Pancreas (tissue), 10 donors: Measurements from ENCODE around the gene MED28. TPM values are rescaled to one million over a fixed set of nuclear protein-coding genes. Genes with fewer than 3 reads are reported as not detected.
"Not testable (repeated sequence)": the region's sequence is repeated elsewhere in the genome, so short reads cannot be mapped to it uniquely, and the experiment has no call there.

Source experiments
- ATAC-seq, 4 donors: fragments of 200-7000 bp; cut with Tn5 transposase; one replicate each; pipeline versions ENCODE4 v1.8.0 to v1.9.1; 2020; ENCODE audit warnings: mild to moderate bottlenecking in 4 of 4, moderate library complexity in 4 of 4
- DNase-seq, 6 donors: peaks; one replicate each; pipeline ENCODE4 v3.0.0-alpha.2; 2020
- FAIRE-seq: peaks from 2 replicates; lab custom pipeline; 2012; peaks lifted over from hg19 to GRCh38; lab: Jason Lieb, UNC
- H3K27ac ChIP-seq, 4 donors: fragments of 200-600 bp; sonication (generic); 1 replicate in 3 of 4; 2 replicates in 1 of 4; pipeline versions ENCODE4 v1.5.0 to v1.8.0; 2020
- H3K27me3 ChIP-seq, 4 donors: fragments of 200-600 bp; one replicate each; pipeline ENCODE4 v1.8.0; 2021
- H3K36me3 ChIP-seq, 3 donors: fragments of 200-600 bp; sonication (generic) in 1 of 3; one replicate each; pipeline versions ENCODE4 v1.5.0 to v1.8.0; 2020 to 2021
- H3K4me1 ChIP-seq, 3 donors: fragments of 200-600 bp; one replicate each; pipeline ENCODE4 v1.8.0; 2021
- H3K4me3 ChIP-seq, 4 donors: fragments of 200-600 bp; sonication (generic) in 2 of 4; one replicate each; pipeline versions ENCODE4 v1.5.0 to v1.8.0; 2020 to 2021
- H3K9me3 ChIP-seq, 4 donors: fragments of 200-600 bp; one replicate each; pipeline ENCODE4 v1.8.0; 2021
- CTCF ChIP-seq, 4 donors: fragments of 200-600 bp; sonication (generic) in 3 of 4; IDR thresholded peaks; one replicate each; pipeline versions ENCODE4 v1.5.0 to v1.8.0; 2021; ENCODE audit warnings: antibody characterized with exemption in 4 of 4
- WGBS, 2 donors: extraction: QIAGEN DNeasy Blood & Tissue Kit; methylation state at CpG; one replicate each; pipeline ENCODE4 v1.1.7; 2013; 5-methylcytosine and 5-hydroxymethylcytosine counted together
- intact Hi-C, 3 donors: fragments of 100-400 bp; cut with DNase I; formaldehyde crosslinking; loops; one replicate each; pipeline versions ENCODE4 v1.11.1 to v1.14.2; 2022
- polyA plus RNA-seq, 2 donors: library from polyadenylated mRNA; stranded (reverse); fragments of 200-250 nt; gene quantifications; one replicate each; pipeline ENCODE4 v1.2.3, GENCODE V29; 2013
- total RNA-seq, 6 donors: library from RNA; stranded (reverse); fragmentation: NEBNext Ultra II Directional in 4 of 6; extraction: Animal tissue kit (Norgen Biotek cat#: 25700) in 4 of 6; gene quantifications; one replicate each; pipeline versions ENCODE4 v1.2.1 to v1.2.4, GENCODE V29; 2021 to 2023
- donor health status: healthy with polysubstance abuse.
- donor health status: DM: no; HTN: no; CAD: no; lungs with moderate emphysema.
- donor health status: DM: no; HTN: no; CAD: no.
- donor health status: control.
- donor health status: control.
- donor health status: Bipolar disorder and iron deficiency.
- donor health status: DM: yes; HTN: yes; CAD: no.
- donor health status: DM: no; HTN: no; CAD: no.
- donor health status: DM: no; HTN: no; CAD: no.
- donor health status: DM: yes; HTN: yes; CAD: no.

The MED28 gene
- total and polyA plus RNA-seq, 8 donors, result 5.1 to 28.5 (median 12.4) TPM

- Histone ChIP-seq H3K4me1 (no peaks in the 10 kb centered on the region), H3K27me3 (no peaks in the 10 kb centered on the region), H3K4me3 (no peak overlapping the region), H3K36me3 (no peaks in the 10 kb centered on the region), H3K27ac (no peak overlapping the region), H3K9me3 (no peaks in the 10 kb centered on the region)
- WGBS, 2 donors, result 50 to 59% methylated on average over 9 of the region's 9 CpGs
- intact Hi-C loops, result no loop called here
- DNase-seq (no peak), FAIRE-seq (no peak), ATAC-seq (no peak)
- no peak for TF ChIP-seq CTCF (IDR thresholded peaks at IDR 0.05)
Measured at GRCh38 chr4:17657849-17658248, 43.4 kb downstream of the MED28 start.

GRCh38 chr4:17659196-17659595 lies 44.8 kb downstream of the MED28 start:
- H3K4me1 ChIP-seq, H3K27me3 ChIP-seq, H3K4me3 ChIP-seq, ATAC-seq, H3K36me3 ChIP-seq, FAIRE-seq, H3K9me3 ChIP-seq, intact Hi-C loops, DNase-seq, H3K27ac ChIP-seq: not testable (repeated sequence)
- WGBS, 2 donors, result 91% methylated on average over 8 of the region's 8 CpGs

- no peaks in the 10 kb centered on the region for H3K36me3 ChIP-seq
- no peak for TF ChIP-seq CTCF (IDR thresholded peaks at IDR 0.05)
- no peak overlapping the region for H3K4me3 ChIP-seq
- FAIRE-seq (no peak), DNase-seq (no peak), ATAC-seq (no peak)
- H3K9me3 ChIP-seq, result no peaks in the 10 kb centered on the region
- no peaks in the 10 kb centered on the region for H3K27me3 ChIP-seq
- no peak overlapping the region for H3K27ac ChIP-seq
- 77 to 89% methylated on average over 3 of the region's 3 CpGs for WGBS, 2 donors
- peaks cover 0 to 4% (median 0%) of the 10 kb centered on the region in 3 donors for H3K4me1 ChIP-seq
- intact Hi-C loops, result no loop called here
Measured at GRCh38 chr4:17662694-17663093, 48.3 kb downstream of the MED28 start.

GRCh38 chr4:17664755-17665154 lies 50.3 kb downstream of the MED28 start:
- peak in 3 of 4 donors; percentile 24 to 53 (median 32) for ATAC-seq
- H3K27ac ChIP-seq, result peak overlapping the region in 1 of 4 donors; percentile 22
- H3K4me3 ChIP-seq, result no peak overlapping the region
- peaks cover 0 to 4% (median 0%) of the 10 kb centered on the region in 3 donors for H3K4me1 ChIP-seq
- WGBS, 2 donors, result 61 to 64% methylated on average over 4 of the region's 4 CpGs
- intact Hi-C loops, result no loop called here
- no peak for DNase-seq
- no peak for FAIRE-seq
- H3K27me3 ChIP-seq, result no peaks in the 10 kb centered on the region
- no peaks in the 10 kb centered on the region for H3K9me3 ChIP-seq
- TF ChIP-seq CTCF (IDR thresholded peaks at IDR 0.05), result no peak
- H3K36me3 ChIP-seq, result no peaks in the 10 kb centered on the region

GRCh38 chr4:17665346-17665745 lies 50.9 kb downstream of the MED28 start:
- ATAC-seq (peak in 3 of 4 donors; percentile 35 to 64 (median 37)), DNase-seq (no peak), FAIRE-seq (no peak)
- WGBS, 2 donors, result 0 to 4% methylated on average over 1 of the region's 1 CpG
- no peak for TF ChIP-seq CTCF (IDR thresholded peaks at IDR 0.05)
- no peaks in the 10 kb centered on the region for H3K27me3 ChIP-seq
- H3K9me3 ChIP-seq, result no peaks in the 10 kb centered on the region
- H3K27ac ChIP-seq, result peak overlapping the region in 1 of 4 donors; percentile 22
- peaks cover 0 to 4% (median 0%) of the 10 kb centered on the region in 3 donors for H3K4me1 ChIP-seq
- no peaks in the 10 kb centered on the region for H3K36me3 ChIP-seq
- intact Hi-C loops, result no loop called here
- H3K4me3 ChIP-seq, result no peak overlapping the region
